Calu3 (cell line): ENCODE measurements around the gene SLC35E1. TPM values are rescaled to one million over a fixed set of nuclear protein-coding genes. Genes with fewer than 3 reads are reported as not detected.

ENCODE experiments used
- BruUV-seq: library from RNA; stranded (reverse); fragments of 400-500 nt; replicated peaks from 2 replicates; lab custom pipeline; 2021; lab: Mats Ljungman, UMichigan
- CTCF ChIA-PET: fragments of 300-600 bp; sonication (Branson Sonifier 250); formaldehyde crosslinking; loops from one replicate; lab custom pipeline; 2022; ENCODE audit warnings: antibody characterized with exemption; lab: Charles Lee
- DNase-seq: peaks from one replicate; pipeline ENCODE4 v3.0.0; 2022
- H3K27ac Mint-ChIP-seq: one replicate; pipeline ENCODE4 v1.8.0; 2022; ENCODE audit warnings: mixed read lengths; ENCODE audit not compliant: unreplicated experiment
- H3K27me3 Mint-ChIP-seq: one replicate; pipeline ENCODE4 v1.8.0; 2022; ENCODE audit warnings: mixed read lengths; ENCODE audit not compliant: unreplicated experiment
- H3K36me3 Mint-ChIP-seq: one replicate; pipeline ENCODE4 v1.8.0; 2022; ENCODE audit warnings: mild to moderate bottlenecking, moderate library complexity, mixed read lengths; ENCODE audit not compliant: insufficient read depth, unreplicated experiment
- H3K4me1 Mint-ChIP-seq: one replicate; pipeline ENCODE4 v1.8.0; 2022; ENCODE audit warnings: mild to moderate bottlenecking, low read depth, mixed read lengths; ENCODE audit not compliant: unreplicated experiment
- H3K4me3 Mint-ChIP-seq: one replicate; pipeline ENCODE4 v1.8.0; 2022; ENCODE audit warnings: mild to moderate bottlenecking, low read depth, moderate library complexity, mixed read lengths; ENCODE audit not compliant: unreplicated experiment
- H3K9me3 Mint-ChIP-seq: one replicate; pipeline ENCODE4 v1.8.0; 2022; ENCODE audit warnings: low read depth, mixed read lengths; ENCODE audit not compliant: unreplicated experiment
- intact Hi-C: fragments of 100-400 bp; cut with micrococcal nuclease; formaldehyde crosslinking; loops from one replicate; pipeline ENCODE4 v1.10.0; 2022; ENCODE audit not compliant: unreplicated experiment
- total RNA-seq: library from RNA; stranded (reverse); gene quantifications from 2 replicates; pipeline ENCODE4 v1.2.3, GENCODE V29; 2022
- TF ChIP-seq, protein P1 (sequence below): fragments of 200-600 bp; IDR thresholded peaks from one replicate; pipeline ENCODE4 v1.8.0; 2022; ENCODE audit warnings: antibody characterized with exemption; ENCODE audit not compliant: unreplicated experiment

Gene SLC35E1
- total RNA-seq, 1 experiment from 2014 or later = 46.4 TPM

DNA sequence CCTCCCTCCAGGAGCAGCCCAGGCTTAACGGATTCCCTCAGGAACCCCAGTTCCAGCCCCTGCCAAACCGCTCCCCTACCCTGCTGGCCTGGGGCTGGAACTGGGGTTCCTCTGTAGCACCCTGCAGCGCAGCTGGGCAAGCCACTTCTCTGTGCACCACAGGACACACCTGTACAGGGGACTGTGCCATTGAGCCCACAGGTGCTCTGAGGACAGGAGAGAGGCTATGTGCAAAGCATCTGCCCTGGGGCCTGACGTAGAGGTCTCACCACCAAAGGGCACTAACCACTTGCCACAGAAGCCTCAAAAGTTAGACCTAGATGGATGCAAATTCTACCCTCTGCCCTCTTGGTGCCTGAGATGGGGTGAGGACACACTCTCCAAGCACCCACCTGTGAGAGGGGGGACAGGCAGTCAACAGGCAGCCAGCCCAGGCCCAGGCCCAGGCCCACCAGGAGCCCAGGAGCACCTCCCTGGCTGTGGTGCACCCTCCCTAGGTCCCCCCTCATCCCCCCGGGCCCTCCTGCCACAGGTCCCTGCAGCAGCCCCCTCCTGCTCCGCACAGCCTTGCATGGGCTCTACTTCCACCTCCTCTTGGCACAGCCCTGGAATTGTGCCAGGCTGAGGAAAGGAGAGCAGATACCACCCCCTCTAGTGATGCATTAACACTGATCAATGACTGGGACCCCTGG lies 27.6 kb upstream of the SLC35E1 start:
- Mint-ChIP-seq H3K4me1 (no peaks in the 10 kb centered on the region), H3K27me3 (no peaks in the 10 kb centered on the region), H3K36me3 (peaks cover 4% of the 10 kb centered on the region), H3K9me3 (no peaks in the 10 kb centered on the region), H3K4me3 (no peak overlapping the region), H3K27ac (no peak overlapping the region)
- TF ChIP-seq, protein P1, sequence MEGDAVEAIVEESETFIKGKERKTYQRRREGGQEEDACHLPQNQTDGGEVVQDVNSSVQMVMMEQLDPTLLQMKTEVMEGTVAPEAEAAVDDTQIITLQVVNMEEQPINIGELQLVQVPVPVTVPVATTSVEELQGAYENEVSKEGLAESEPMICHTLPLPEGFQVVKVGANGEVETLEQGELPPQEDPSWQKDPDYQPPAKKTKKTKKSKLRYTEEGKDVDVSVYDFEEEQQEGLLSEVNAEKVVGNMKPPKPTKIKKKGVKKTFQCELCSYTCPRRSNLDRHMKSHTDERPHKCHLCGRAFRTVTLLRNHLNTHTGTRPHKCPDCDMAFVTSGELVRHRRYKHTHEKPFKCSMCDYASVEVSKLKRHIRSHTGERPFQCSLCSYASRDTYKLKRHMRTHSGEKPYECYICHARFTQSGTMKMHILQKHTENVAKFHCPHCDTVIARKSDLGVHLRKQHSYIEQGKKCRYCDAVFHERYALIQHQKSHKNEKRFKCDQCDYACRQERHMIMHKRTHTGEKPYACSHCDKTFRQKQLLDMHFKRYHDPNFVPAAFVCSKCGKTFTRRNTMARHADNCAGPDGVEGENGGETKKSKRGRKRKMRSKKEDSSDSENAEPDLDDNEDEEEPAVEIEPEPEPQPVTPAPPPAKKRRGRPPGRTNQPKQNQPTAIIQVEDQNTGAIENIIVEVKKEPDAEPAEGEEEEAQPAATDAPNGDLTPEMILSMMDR = no peak
- DNase-seq = no peak
- CTCF ChIA-PET = no interaction called here
- intact Hi-C loops = no loop called here
- BruUV-seq = no TSS peak

DNA sequence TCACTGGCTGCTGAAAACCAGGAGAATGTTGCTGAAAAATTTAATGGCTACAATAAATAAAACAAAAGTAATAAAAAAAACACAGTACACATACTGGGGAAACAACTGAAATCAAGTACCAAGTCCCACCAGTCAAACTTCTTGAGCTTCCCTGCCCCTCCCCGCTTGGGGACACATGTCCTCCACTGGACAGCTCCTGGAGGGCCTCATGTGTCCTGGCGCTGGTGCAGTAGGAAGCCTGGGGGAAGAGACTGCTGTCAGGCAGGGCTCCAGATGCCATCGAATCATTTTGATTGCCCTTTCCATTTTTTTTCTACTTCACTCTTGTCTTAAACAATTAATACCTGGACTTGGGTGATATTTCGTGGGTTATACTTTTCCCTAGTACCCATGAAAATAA lies 26.6 kb upstream of the SLC35E1 start:
- no TSS peak for BruUV-seq
- TF ChIP-seq, protein P1 = no peak

DNA sequence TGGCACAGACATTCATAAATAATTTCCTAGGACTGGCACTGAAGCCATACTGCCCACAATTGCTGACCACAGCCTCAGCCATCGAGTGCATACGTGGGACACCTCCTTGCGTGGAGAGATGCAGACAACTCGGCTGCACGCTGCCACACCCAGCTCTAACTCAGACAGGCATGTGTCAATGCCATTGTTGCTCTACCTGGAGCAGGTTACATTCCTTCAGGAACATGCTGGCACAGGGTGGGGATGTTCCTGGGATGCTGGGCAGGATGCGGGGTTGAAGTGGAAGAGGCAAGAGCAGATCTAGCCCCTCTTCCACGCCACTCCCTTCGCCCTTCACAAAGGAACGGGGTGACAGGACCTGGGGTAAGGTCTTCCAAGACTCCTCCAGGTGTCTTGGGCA lies 24.2 kb upstream of the SLC35E1 start:
- no peak for DNase-seq
- TF ChIP-seq, protein P1 = no peak
- Mint-ChIP-seq H3K4me1 (no peaks in the 10 kb centered on the region), H3K9me3 (no peaks in the 10 kb centered on the region), H3K4me3 (no peak overlapping the region), H3K36me3 (no peaks in the 10 kb centered on the region), H3K27me3 (no peaks in the 10 kb centered on the region), H3K27ac (no peak overlapping the region)
- no TSS peak for BruUV-seq
- CTCF ChIA-PET = no interaction called here
- intact Hi-C loops = no loop called here

More for the DNA sequence above, 26.6 kb upstream of the SLC35E1 start:
- DNase-seq = no peak
- CTCF ChIA-PET = no interaction called here
- Mint-ChIP-seq H3K9me3 (no peaks in the 10 kb centered on the region), H3K36me3 (peaks cover 4% of the 10 kb centered on the region), H3K27ac (no peak overlapping the region), H3K4me1 (no peaks in the 10 kb centered on the region), H3K27me3 (no peaks in the 10 kb centered on the region), H3K4me3 (no peak overlapping the region)
- intact Hi-C loops = no loop called here

DNA sequence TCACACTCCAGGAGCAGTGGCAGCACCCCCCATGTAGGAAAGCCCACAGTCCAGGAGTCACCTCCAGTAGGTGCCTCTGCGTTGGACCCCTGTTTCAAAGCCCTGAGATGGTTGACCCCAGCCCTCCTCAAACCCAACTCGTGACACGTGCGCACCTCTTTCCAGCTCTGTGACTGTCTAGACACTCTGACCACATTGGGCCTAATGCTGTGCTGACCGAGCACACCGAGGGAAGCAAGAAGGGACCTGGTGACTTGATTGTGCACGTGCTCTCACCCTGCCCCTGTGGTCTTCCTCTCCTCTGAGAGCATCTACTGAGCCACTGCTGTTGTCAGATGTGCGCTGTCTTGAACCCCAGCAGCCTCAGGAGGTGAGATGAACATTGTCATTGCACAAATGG lies 22.9 kb upstream of the SLC35E1 start:
- BruUV-seq = no TSS peak
- TF ChIP-seq, protein P1 = no peak
- H3K27me3 Mint-ChIP-seq = no peaks in the 10 kb centered on the region
- no peak overlapping the region for H3K4me3 Mint-ChIP-seq
- no peaks in the 10 kb centered on the region for H3K4me1 Mint-ChIP-seq
- no peak for DNase-seq
- intact Hi-C loops = no loop called here
- CTCF ChIA-PET = no interaction called here
- H3K27ac Mint-ChIP-seq = no peak overlapping the region
- no peaks in the 10 kb centered on the region for H3K9me3 Mint-ChIP-seq
- H3K36me3 Mint-ChIP-seq = no peaks in the 10 kb centered on the region
